PC-9 (cell line): ENCODE results near the gene NCS1.

Source experiments
- EZH2 ChIP-seq: fragments of 200-600 bp; sonication (generic); IDR thresholded peaks from 2 replicates; pipeline ENCODE4 v1.8.0; 2017; ENCODE audit warnings: antibody characterized with exemption, low read depth
- TF ChIP-seq, protein P1 (sequence below): fragments of 200-600 bp; sonication (generic); conservative IDR thresholded peaks from 2 replicates; pipeline ENCODE4 v1.6.1; 2017; ENCODE audit warnings: mixed run types, antibody characterized with exemption, mild to moderate bottlenecking, moderate library complexity

DNA sequence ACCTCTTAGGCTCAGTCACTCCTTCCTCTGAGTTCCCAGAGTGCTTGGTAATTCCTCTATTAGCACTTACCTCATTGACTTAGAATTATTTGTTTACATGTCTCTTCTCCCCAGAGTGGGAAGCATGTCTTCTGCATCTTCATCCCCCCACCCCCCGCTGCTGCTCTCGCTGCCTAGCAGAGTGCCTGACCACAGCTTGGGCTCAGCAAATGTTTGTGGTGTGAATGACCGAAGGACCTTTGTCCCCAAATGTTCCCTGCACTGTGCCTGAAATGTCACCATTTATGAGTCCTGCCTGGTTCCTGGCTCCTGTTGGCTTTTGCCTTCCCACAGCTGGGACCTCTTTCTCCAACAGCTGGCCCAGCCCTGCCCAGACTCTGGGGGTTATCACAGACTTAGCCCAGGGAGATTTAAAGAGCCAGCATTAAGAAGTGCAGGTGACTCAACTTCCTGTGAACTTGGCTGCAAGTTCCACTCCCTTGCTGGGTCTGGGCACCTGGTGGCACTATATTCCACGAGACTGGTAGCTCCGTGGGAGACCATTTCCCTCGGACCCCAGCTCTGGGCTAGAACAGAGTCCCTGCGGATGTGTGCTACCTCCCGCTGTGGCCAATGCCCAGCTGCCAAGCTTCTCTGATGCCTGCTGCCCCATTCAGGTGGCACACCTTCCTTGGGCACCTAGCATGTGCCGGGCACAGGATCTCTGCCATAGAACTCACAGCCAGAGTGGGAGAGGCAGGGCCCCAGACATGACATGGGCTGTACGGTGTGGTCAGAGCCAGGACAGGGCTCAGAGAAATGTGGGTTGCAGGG, 91.6 kb downstream of the NCS1 start:
- TF ChIP-seq, protein P1, sequence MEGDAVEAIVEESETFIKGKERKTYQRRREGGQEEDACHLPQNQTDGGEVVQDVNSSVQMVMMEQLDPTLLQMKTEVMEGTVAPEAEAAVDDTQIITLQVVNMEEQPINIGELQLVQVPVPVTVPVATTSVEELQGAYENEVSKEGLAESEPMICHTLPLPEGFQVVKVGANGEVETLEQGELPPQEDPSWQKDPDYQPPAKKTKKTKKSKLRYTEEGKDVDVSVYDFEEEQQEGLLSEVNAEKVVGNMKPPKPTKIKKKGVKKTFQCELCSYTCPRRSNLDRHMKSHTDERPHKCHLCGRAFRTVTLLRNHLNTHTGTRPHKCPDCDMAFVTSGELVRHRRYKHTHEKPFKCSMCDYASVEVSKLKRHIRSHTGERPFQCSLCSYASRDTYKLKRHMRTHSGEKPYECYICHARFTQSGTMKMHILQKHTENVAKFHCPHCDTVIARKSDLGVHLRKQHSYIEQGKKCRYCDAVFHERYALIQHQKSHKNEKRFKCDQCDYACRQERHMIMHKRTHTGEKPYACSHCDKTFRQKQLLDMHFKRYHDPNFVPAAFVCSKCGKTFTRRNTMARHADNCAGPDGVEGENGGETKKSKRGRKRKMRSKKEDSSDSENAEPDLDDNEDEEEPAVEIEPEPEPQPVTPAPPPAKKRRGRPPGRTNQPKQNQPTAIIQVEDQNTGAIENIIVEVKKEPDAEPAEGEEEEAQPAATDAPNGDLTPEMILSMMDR, result no peak
- TF ChIP-seq EZH2, result no peak
